Measurements from ENCODE around the gene RD3L. TPM values are rescaled to one million over a fixed set of nuclear protein-coding genes. Genes with fewer than 3 reads are reported as not detected.

RD3L gene
- total and polyA plus RNA-seq, 2 of the 13 experiments (the other 11 are each of a cell fraction or from before 2014, with no cell fraction given), result not detected

DNA sequence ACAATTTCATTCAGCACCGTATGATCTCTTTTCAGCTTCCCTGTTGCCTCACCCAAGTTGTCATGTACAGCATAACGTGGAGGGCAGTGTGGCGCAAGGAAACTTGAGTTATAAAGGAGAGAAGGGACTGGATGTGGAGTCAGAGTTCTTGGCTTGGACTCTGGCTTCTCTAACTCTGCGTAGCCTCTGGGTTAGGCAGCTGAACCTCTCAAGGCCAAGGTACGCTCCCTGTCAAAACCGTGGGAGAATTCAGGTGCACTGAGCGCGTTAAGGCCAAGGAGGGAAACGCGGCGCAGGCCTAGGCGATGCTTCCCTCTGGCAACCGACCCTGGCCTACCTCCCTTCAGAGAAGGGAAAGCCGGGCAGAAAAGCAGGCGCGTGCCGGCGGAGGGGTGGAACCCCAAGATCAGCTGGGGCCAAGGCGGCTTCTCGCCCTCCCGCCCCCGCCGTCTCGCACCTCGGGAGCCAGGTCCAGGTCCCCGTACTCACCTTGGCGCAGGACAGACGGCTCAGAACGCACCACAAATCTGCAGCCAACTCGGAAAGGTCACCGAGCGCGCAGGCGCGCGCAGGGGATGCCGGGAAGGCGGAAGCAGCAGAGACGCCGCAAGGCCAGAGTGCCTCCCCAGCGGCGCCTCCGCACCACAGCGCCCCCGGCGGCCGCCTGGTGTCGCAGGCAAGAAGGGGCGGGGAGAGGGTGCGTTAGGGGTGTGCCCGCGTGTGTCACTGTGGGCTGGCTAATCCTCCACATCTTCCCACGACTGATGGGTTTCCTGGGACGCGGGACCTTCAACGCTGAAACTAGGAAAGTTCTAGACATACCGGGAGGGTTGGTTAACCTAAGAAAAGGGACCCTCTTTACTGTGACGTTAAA is 21.1 kb downstream of the RD3L start (continued):
- TF ChIP-seq, protein P1, sequence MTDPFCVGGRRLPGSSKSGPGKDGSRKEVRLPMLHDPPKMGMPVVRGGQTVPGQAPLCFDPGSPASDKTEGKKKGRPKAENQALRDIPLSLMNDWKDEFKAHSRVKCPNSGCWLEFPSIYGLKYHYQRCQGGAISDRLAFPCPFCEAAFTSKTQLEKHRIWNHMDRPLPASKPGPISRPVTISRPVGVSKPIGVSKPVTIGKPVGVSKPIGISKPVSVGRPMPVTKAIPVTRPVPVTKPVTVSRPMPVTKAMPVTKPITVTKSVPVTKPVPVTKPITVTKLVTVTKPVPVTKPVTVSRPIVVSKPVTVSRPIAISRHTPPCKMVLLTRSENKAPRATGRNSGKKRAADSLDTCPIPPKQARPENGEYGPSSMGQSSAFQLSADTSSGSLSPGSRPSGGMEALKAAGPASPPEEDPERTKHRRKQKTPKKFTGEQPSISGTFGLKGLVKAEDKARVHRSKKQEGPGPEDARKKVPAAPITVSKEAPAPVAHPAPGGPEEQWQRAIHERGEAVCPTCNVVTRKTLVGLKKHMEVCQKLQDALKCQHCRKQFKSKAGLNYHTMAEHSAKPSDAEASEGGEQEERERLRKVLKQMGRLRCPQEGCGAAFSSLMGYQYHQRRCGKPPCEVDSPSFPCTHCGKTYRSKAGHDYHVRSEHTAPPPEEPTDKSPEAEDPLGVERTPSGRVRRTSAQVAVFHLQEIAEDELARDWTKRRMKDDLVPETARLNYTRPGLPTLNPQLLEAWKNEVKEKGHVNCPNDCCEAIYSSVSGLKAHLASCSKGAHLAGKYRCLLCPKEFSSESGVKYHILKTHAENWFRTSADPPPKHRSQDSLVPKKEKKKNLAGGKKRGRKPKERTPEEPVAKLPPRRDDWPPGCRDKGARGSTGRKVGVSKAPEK (CRISPR knock-in tag; IDR thresholded peaks at IDR 0.05; ENCODE audit: borderline replicate concordance), result no peak
- peak; percentile 87 for TF ChIP-seq ZNF160 (CRISPR knock-in tag; IDR thresholded peaks at IDR 0.05)
- TF ChIP-seq PHB2 (IDR thresholded peaks at IDR 0.05; ENCODE audit: partially characterized antibody), result no peak
- peak; percentile 80; the same call in 1 of the 2 replicates for TF ChIP-seq ZFP62 (CRISPR knock-in tag; IDR thresholded peaks at IDR 0.05)
- no peak for TF ChIP-seq KLF11 (CRISPR knock-in tag; IDR thresholded peaks at IDR 0.05)
- no peak for TF ChIP-seq ZNF260 (CRISPR knock-in tag; IDR thresholded peaks at IDR 0.05; ENCODE audit: borderline replicate concordance, low read depth)
- no peak; the same call in 1 of the 2 replicates for TF ChIP-seq CHCHD3 (CRISPR knock-in tag; IDR thresholded peaks at IDR 0.05)
- no peak for TF ChIP-seq ZNF792 (CRISPR knock-in tag; IDR thresholded peaks at IDR 0.05)
- peak; percentile 24; the same call in 1 of the 2 replicates for TF ChIP-seq ZFP36L2 (CRISPR knock-in tag; IDR thresholded peaks at IDR 0.05)
- TF ChIP-seq MED1 (CRISPR knock-in tag; IDR thresholded peaks at IDR 0.05), result peak; percentile 75
- peak; percentile 59 for TF ChIP-seq MXD4 (CRISPR knock-in tag; IDR thresholded peaks at IDR 0.05)
- TF ChIP-seq NFIB (CRISPR knock-in tag; IDR thresholded peaks at IDR 0.05; ENCODE audit: borderline replicate concordance), result no peak
- TF ChIP-seq, protein P2, sequence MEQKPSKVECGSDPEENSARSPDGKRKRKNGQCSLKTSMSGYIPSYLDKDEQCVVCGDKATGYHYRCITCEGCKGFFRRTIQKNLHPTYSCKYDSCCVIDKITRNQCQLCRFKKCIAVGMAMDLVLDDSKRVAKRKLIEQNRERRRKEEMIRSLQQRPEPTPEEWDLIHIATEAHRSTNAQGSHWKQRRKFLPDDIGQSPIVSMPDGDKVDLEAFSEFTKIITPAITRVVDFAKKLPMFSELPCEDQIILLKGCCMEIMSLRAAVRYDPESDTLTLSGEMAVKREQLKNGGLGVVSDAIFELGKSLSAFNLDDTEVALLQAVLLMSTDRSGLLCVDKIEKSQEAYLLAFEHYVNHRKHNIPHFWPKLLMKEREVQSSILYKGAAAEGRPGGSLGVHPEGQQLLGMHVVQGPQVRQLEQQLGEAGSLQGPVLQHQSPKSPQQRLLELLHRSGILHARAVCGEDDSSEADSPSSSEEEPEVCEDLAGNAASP (CRISPR knock-in tag; IDR thresholded peaks at IDR 0.05; ENCODE audit: borderline replicate concordance), result peak; percentile 31; the same call in 1 of the 2 replicates
- TF ChIP-seq, protein P3, sequence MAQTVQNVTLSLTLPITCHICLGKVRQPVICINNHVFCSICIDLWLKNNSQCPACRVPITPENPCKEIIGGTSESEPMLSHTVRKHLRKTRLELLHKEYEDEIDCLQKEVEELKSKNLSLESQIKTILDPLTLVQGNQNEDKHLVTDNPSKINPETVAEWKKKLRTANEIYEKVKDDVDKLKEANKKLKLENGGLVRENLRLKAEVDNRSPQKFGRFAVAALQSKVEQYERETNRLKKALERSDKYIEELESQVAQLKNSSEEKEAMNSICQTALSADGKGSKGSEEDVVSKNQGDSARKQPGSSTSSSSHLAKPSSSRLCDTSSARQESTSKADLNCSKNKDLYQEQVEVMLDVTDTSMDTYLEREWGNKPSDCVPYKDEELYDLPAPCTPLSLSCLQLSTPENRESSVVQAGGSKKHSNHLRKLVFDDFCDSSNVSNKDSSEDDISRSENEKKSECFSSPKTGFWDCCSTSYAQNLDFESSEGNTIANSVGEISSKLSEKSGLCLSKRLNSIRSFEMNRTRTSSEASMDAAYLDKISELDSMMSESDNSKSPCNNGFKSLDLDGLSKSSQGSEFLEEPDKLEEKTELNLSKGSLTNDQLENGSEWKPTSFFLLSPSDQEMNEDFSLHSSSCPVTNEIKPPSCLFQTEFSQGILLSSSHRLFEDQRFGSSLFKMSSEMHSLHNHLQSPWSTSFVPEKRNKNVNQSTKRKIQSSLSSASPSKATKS (CRISPR knock-in tag; IDR thresholded peaks at IDR 0.05), result no peak
- TF ChIP-seq PTBP1 (IDR thresholded peaks at IDR 0.05; ENCODE audit: low read depth, low read length, poor library complexity, severe bottlenecking), result no peak
- no peak for TF ChIP-seq TOE1 (CRISPR knock-in tag; IDR thresholded peaks at IDR 0.05)
- TF ChIP-seq TRIM24 (CRISPR knock-in tag; IDR thresholded peaks at IDR 0.05), result no peak
- no peak for TF ChIP-seq FOXK2 (IDR thresholded peaks at IDR 0.05)
- no peak for TF ChIP-seq ZSCAN21 (CRISPR knock-in tag; IDR thresholded peaks at IDR 0.05; ENCODE audit: borderline replicate concordance)
- peak; percentile 98 for TF ChIP-seq ZFY (CRISPR knock-in tag; IDR thresholded peaks at IDR 0.05)
- no peak for TF ChIP-seq JUND (CRISPR knock-in tag; IDR thresholded peaks at IDR 0.05)
- TF ChIP-seq ZNF557 (CRISPR knock-in tag; IDR thresholded peaks at IDR 0.05), result no peak
- TF ChIP-seq, protein P4, sequence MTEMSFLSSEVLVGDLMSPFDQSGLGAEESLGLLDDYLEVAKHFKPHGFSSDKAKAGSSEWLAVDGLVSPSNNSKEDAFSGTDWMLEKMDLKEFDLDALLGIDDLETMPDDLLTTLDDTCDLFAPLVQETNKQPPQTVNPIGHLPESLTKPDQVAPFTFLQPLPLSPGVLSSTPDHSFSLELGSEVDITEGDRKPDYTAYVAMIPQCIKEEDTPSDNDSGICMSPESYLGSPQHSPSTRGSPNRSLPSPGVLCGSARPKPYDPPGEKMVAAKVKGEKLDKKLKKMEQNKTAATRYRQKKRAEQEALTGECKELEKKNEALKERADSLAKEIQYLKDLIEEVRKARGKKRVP (CRISPR knock-in tag; IDR thresholded peaks at IDR 0.05), result no peak
- peak; percentile 39; the same call in 1 of the 2 replicates for TF ChIP-seq NFYB (CRISPR knock-in tag; IDR thresholded peaks at IDR 0.05)
